Activated CD8-positive, alpha-beta memory T cell treated with anti-CD3 and anti-CD28 coated beads for 24 hours (primary cell): Measurements from ENCODE around the gene KRT71.
"Not testable (repeated sequence)": the region's sequence is repeated elsewhere in the genome, so short reads cannot be mapped to it uniquely, and the experiment has no call there.

Experiments
- DNase-seq: peaks from one replicate; pipeline ENCODE4 v3.0.0-alpha.2; 2020

The KRT71 gene

GRCh38 chr12:52519387-52519703 lies 33.6 kb downstream of the KRT71 start:
- DNase-seq = no peak

- DNase-seq = peak; percentile 26
Measured at GRCh38 chr12:52518574-52519386, 34.2 kb downstream of the KRT71 start.

DNA sequence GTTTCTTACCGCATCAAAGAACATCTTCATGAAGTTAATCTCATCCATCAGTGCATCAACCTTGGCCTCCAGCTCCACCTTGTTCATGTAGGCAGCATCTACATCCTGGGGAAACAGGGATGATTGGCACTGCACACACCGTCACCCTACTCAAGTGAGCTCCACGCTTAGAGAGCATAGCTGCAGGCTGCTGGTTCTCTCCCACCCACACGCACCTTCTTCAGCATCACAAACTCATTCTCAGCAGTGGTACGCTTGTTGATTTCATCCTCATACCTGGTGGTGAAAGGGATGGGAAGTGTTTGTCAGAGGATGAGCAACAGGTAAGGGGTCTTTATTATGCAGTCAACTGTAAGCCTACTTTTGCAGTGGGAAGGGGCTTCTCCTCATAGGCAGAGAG lies 35.1 kb downstream of the KRT71 start:
- no peak for DNase-seq

DNA sequence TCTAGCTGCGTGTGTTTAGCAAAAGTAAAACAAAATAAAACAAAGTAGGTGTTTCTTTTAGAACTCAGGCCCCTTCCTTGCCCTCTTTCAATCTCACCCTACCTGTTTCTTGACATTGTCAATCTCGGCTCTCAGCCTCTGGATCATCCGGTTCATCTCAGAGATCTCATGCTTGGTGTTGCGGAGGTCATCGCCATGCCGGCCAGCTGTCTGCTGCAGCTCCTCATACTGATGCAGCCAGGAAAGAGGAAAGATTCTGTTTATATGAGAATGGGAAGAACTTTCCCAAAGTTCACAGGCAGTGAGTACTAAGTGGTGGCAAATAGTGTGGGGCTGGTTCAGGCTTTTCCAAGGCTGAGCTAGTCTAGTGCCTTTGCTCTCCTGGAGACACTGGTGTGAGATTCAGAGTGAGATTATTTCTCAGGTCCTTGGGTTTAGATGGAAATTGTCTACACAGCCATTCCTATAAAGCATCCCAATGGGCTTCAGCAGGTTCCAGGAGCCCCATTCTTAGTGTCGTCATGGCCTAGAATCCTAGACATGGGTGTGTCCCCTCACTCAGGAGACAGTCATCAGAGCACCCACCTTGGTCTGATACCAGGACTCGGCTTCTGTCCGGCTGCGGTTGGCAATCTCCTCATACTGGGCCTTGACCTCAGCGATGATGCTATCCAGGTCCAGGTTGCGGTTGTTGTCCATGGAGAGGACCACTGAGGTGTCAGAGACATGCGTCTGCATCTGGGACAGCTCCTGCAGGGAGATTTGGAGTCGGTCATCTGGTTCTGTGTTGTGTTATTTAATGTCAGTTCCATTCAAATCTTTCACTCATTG lies 35.7 kb downstream of the KRT71 start:
- DNase-seq = no peak

GRCh38 chr12:52515927-52516831 lies 36.8 kb downstream of the KRT71 start:
- DNase-seq = peak; percentile 19

GRCh38 chr12:52515319-52515646 lies 37.7 kb downstream of the KRT71 start:
- DNase-seq = no peak

- DNase-seq = peak; percentile 30
Measured at GRCh38 chr12:52514471-52515318, 38.2 kb downstream of the KRT71 start.

DNA sequence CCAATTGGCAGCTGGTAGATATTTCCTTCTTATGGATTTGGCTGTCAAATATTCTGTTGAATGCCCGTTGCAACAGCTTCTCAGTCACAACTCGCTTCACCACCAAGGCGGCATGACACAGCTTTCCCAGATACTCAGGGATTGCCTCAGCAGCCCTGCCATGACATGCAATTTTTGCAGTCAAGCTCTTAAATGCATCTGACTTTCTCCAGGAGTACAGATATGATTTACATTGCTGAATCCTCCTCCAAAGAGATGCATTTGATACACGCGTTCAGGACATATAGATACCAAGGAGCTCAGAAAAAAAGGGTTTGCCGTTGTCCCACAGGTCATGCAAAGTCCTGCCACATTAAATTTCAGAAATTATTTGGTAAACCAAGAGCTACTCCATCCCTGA lies 39.2 kb downstream of the KRT71 start:
- DNase-seq = peak; percentile 26

DNA sequence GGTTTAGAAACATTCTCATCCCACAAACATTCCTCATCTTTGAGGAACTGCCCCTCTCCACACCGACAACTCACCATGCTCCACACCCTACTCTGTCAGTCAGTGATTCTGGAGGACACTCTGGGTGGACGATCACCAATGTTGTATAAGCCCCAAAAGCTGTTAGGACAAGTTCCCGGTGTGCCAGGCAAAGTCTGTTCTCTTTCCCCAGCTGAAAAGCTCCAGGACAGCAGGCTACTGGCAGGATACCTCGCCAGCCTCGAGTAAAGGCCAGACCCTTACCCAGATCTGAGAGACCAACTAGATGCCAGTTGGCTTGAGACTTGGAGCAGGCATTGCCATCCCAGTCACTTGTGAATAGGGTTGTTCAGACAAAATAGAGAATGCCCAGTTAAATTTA lies 44.7 kb downstream of the KRT71 start:
- DNase-seq = no peak

DNA sequence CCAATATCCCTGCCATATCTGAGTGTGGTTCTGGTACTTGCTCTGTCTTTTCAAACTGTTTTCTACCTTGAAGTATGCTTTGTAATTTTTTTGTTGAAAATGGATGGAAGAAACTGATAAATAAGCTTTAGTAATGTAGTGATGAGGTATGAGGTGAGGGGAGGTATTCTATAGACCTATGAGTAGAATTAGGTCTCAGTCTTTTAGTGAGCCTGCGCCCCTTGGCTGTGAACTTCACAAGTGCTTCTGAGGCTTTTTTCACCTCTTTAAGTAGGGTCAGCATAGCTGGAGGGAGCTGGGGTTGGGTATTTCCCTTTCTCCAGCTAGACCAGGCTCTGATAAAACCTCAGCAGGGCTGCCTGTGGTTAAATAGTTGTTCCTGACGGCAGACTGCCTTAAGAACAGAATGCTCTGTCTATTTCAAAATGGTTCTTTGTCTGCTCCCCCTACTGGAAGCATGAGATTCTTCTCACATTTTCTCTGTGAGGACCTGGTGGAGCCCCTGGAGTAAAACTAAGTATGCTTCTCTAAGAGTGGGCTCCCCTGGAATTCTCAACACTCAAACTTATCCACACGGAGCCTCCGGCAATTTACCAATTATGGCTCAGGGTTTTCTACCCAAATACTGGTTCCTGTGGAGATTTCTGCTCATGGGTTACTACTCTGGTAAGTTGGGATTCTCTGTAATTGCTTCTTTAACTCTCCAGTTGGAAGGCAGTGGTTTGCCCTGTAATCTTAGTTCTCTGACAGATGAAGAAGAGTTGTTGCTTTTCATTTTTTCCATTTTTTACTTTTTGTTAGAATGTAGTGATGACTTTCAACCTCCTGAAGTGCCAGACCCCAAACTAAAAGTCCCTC lies 45.9 kb downstream of the KRT71 start:
- no peak for DNase-seq

GRCh38 chr12:52502877-52503276 lies 50.1 kb downstream of the KRT71 start:
- DNase-seq = no peak

GRCh38 chr12:52501490-52501889 lies 51.5 kb downstream of the KRT71 start:
- DNase-seq = no peak

DNA sequence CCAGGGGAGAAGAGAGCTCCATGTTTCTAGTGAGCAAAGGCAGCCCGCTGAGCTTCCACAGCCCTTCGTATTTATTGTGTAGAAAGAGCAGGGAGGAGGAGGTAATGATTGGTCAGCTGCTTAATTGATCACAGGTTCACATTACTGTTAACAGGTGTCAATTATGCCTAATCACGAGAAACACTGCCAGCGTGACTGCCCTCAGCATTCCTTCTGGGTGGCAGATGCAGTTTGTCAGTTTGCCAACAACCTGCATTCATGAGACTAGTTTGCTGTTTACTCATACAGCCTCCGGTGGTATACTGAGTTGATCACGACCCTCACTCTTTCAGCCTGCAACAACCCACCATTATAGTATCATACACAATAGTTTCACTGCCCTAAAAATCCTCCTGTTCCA lies 52.4 kb downstream of the KRT71 start:
- DNase-seq = not testable (repeated sequence)

GRCh38 chr12:52499806-52500560 lies 53.0 kb downstream of the KRT71 start:
- no peak for DNase-seq

DNA sequence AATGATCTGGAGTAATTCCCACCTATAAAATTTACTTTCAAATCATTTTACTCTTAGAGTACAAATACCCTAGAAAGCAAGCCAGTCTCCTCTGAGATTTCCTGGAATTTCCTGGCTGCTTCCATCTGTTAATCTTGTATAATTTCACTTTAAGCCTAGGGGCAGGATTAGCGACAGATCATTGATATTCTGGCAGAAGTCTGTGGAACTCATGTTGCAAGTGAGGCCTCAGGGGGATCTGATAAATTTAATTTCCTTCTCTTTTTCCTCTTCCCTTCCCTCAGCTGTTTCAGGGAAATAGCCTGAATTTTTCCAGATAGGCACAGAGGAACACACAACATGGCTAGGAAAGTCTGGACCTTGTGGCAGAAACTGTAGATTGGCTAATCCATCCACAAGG lies 54.0 kb downstream of the KRT71 start:
- no peak for DNase-seq

DNA sequence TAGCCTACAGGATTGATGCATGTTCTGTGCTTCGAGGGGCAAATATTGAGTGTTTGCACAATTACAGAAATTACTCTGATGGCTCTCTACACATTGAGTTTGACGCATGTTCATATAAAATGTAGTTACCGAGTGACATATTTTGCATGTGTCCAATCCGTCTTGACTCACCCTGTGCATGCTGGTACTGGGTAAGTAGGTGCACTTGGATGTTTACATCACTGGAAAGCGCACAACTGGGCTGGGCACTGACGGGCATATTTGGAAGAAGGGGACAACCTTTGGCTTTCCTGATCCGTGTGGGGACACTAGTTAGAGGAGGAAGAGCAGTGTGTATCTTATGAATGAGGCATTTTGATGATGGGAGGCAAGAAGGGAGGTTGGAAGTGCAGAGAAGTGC lies 55.0 kb downstream of the KRT71 start:
- DNase-seq = no peak

GRCh38 chr12:52496590-52497071 lies 56.3 kb downstream of the KRT71 start:
- no peak for DNase-seq

GRCh38 chr12:52496054-52496453 lies 56.9 kb downstream of the KRT71 start:
- DNase-seq = no peak

DNA sequence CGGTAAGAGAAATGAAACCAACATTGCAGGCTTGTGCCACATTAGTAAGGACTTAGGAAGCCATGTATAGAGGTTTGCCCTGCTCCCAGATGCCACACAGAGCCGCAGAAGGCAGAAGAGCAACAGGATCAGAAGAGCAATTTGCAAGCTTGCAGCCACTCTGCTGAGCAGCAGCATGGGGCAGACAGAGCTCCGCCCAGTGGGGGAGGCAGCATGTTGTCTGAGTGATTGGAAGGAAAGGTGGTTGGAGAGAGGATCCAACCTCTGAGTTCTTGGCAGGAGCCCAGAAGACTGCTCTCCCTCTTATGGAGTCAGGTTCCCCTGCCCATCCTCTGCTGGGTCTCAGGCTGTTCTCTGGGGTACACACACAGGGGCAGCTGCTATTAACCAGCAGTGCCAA lies 57.6 kb downstream of the KRT71 start:
- DNase-seq = no peak

- DNase-seq = no peak
Measured at GRCh38 chr12:52494518-52494917, 58.4 kb downstream of the KRT71 start.

GRCh38 chr12:52494100-52494499 lies 58.8 kb downstream of the KRT71 start:
- DNase-seq = no peak
